IPS-18c (cell line): ENCODE data around the gene OTOG.
A peak's percentile ranks its signal among the peaks of the same experiment; 100 is the strongest.

Experiments used
- H3K4me3 ChIP-seq: 2 replicates; pipeline ENCODE4 v1.7.0; 2013; ENCODE audit warnings: low read depth, mild to moderate bottlenecking, low read length, moderate library complexity; ENCODE audit not compliant: insufficient read depth
- H3K9me3 ChIP-seq: one replicate; pipeline ENCODE4 v1.6.1; 2013; ENCODE audit warnings: mild to moderate bottlenecking, low read length, moderate library complexity; ENCODE audit not compliant: control insufficient read depth, insufficient read depth

OTOG gene

DNA sequence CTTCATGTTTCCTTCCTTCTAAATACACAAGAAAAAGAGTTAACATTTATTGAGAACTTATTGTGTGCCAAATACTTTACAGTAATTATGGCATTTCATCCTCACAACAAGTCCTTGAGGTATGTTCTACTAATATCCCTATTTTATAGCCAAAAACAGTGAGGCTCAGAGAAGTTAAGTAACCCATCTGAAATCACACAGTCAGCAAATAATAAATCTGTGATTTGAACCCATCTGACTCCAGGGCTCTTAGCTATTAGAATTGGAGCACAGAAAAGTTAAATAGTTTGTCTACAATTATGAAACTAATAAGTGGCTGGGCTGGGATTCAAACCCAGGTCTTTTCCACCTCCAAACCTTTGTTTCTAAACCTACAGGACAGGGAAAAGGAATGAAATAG lies 135.8 kb downstream of the OTOG start:
- no peak overlapping the region for H3K4me3 ChIP-seq
- no peaks in the 10 kb centered on the region for H3K9me3 ChIP-seq

DNA sequence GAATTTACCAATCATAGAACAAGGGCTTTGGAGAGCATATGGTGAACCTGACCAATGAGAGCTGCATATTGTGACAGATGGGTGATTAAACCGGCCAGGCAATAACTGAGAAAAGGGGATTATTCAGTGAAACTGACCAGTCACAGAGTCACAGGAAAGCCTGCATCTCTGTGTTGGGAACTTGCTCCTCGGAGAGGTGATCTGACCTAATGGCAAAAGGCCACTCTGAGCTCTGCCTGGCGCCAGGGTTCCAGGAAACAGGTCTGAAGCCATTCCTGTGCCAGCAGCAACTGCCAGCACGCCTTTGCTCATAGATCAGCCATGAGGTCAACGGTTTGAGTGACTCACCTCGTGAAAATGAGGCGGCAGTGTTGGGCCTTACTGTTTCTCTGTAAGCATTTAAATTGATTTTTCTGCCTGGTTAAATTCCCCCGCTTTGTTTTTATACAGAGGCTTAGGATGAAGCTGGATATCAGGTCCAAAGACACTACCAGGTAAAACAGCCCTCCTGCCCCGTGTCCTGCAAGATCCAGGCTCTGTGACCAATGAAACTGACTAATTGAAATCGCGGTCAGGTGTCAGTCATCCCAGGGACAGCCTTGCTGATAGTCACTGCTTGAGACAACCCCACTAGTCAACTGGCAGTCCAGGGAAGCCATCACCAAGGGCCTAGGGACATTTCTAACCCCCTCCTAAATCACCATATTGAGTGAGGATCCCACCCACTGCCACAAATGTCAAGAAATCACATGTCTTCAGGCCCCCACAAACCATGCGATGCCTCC lies 136.5 kb downstream of the OTOG start:
- H3K9me3 ChIP-seq, result no peaks in the 10 kb centered on the region
- H3K4me3 ChIP-seq, result no peak overlapping the region

DNA sequence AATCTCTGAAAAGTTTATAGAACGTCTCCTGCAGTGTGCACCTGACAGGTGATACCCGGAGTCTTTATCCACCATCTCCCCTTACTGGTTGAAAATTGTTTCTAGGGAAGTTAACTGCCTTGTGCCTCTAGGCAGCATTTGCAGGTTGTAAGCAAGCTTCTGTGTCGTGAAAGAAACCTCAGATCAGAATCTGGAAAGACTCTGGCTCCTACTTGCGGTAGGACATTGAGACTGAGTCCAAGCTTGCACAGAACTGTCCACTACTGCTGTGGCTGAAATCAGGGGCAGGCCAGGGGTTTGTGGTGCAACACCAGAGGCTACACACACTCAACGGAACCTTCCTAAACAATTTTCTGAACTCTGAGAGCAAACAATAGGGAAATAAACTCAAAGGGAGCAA lies 137.5 kb downstream of the OTOG start:
- Histone ChIP-seq H3K9me3 (no peaks in the 10 kb centered on the region), H3K4me3 (no peak overlapping the region)

DNA sequence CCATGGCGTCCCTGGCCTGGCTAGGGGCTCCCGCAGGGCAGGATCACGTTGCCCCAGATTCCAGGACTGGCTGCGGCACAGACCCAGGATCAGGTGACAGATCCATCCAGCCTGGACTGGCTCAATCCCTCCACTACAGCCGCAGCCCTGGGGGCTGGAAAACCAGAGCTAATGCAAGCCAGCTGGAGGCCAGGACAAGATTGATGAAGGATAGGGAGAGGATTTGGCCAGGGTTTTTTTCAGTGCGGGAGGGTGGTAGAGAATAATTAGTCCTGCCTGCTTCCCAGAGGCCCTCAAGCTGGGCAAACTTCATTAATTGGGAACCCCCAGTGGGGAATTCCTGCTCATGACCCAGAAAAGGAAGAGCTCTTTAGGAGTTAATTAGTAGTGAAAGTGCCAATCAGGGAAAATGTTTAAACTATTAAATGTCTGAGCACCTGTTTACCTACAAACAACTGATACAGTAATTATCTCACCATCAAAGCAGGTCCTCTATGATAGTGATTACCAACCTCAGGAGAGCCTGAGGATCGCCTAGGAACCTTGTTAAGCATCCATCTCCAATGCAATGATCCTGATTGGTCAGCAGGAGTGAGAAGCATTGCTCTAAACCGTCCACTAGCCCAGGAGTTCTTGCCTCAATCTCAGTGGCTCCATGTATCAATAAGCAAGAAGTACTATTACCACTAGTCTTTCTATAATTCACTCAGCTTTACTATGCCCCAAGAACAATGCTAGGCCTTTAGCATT lies 139.3 kb downstream of the OTOG start:
- no peak overlapping the region for H3K4me3 ChIP-seq
- H3K9me3 ChIP-seq, result peaks cover 2% of the 10 kb centered on the region

DNA sequence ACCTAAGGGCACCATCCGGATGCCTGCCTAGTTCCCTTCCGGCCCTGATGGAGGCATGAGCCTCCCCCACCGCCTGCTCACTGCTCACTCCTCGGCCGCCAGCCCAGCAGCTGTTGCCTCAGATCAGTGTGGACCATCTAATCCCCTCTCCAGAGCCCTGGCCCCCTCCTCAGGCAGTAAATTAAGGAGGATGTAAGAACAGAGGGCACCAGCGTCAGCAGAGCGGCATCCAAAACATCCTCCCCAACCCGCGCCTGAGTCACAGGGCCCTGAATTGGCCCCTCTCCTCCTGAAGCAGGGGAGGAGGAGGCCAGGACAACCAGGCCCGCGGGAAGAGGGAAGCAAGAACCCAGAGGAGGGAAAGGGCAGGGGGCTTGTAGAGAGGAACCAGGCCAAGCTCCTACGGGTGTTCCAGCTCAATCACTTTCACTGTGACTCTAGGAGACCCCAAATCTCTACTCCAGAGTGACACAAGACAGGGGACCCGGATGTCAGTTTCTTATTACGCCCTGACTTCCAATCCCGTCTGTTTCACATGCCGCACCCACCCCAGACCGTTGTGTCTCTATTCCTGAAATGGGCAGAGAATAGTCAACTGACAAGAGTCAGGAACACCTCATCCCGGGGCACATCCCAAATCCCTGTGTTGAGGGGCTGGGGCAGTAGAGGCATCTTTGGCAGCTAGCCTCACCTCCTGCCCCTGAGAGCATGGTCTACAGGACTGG lies 141.0 kb downstream of the OTOG start:
- Histone ChIP-seq H3K4me3 (no peak overlapping the region), H3K9me3 (peaks cover 2% of the 10 kb centered on the region)

DNA sequence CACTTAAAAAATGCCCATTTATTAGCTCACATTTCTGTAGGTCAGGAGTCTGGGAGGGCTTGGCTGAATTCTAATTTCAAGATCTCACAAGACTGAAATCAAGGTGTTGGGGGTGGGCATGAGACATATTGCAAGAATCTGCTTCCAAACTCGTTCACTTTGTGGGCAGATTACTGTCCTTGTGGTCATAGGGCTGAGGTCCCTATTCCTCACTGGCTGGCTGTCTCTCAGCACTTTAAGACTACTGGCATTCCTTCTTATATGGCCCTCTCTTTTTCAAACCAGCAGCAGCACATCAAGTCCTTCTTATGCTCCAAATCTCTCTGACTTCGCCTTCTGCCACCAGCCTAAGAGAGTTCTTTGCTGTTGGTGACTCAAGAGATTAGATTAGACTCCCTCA lies 144.5 kb downstream of the OTOG start:
- Histone ChIP-seq H3K4me3 (no peak overlapping the region), H3K9me3 (peaks cover 2% of the 10 kb centered on the region)

DNA sequence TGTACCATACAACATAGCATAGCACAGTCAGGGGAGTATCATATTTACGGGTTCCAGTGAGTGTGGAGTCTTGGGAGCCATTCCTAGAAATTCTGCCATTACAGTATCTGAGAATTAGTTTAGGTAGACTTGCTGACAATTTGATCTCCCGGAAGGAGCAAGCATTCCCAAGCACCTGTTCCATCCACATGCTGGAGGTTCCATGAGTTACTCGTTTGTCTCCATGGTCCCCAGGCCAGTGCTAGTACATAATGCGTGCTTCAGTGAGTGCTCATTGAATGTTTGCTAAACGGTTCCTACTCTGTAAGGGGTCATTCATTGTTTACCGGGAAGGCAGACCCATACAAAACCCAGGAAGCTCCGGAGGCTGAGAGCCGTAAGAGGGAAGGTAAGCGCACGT lies 144.9 kb downstream of the OTOG start:
- no peak overlapping the region for H3K4me3 ChIP-seq

DNA sequence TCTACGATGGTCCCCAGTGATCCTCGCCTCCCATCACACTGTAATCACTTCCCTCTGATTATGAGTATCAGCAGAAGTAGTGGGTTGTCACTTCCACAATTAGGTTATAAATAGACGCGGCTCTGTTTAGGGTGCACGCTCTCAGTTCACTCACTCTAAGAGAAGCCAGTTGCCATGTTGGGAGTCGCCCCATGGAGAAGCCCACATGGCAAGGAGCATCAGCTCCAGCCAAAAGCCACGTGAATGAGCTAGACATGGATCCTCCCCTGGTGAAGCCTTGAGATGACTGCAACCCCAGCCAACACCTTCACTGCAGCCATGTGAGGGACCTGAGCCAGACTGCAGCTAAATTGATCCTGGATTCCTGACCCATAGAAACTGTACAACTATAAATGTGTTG lies 145.9 kb downstream of the OTOG start:
- H3K9me3 ChIP-seq, result peaks cover 2% of the 10 kb centered on the region
- H3K4me3 ChIP-seq, result no peak overlapping the region

More for the DNA sequence above, 144.9 kb downstream of the OTOG start:
- H3K9me3 ChIP-seq, result peaks cover 2% of the 10 kb centered on the region

DNA sequence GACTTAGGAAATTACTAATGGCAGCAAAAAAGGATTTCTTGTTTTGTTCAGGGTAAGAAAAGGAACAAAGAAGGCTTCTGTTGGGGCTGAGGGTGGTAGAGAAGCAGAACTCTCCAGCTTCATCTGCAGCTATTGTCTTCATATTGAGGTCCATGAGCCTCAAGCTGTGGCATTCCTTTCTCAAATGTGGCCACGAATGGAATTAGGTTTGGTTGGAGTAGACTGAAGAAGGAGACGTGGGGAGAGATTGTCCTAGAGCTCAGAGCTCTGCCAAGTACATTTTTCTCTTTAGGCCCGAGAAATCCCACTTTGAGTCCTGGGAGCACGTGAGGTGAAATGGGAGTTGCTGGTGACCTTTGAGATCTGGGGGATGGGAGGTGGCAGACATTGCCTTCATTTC lies 146.5 kb downstream of the OTOG start:
- Histone ChIP-seq H3K4me3 (no peak overlapping the region), H3K9me3 (peaks cover 2% of the 10 kb centered on the region)

DNA sequence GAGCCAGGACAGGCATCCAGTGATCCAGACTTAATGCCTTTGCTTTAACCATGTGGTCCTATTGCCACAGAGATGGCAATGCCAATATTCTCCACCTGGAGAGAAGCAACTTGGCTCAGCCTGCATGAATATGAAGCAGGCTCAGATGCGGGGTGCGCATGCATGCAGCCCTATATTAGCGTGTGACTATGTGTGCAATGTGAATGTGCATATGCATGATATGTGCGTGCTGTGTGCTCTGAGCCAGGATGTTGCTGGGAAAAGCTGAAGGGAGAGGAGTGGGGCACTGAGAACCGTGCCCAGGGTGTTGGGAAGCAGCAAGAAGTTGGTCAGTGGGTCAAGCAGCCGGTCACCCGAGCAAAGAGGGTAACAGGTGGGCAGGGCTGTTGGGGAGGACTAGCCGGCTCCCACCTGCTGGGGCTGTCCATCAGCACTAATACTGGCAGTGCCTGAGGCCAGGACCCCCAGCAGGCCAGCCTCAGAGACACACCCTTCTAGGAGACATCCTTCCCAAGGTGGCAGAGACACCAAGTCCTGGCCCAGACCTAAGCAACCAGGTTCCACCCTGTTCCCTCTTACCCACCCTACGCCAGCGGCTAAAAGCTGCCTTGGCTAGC lies 147.5 kb downstream of the OTOG start:
- no peak overlapping the region for H3K4me3 ChIP-seq
- peaks cover 2% of the 10 kb centered on the region for H3K9me3 ChIP-seq

DNA sequence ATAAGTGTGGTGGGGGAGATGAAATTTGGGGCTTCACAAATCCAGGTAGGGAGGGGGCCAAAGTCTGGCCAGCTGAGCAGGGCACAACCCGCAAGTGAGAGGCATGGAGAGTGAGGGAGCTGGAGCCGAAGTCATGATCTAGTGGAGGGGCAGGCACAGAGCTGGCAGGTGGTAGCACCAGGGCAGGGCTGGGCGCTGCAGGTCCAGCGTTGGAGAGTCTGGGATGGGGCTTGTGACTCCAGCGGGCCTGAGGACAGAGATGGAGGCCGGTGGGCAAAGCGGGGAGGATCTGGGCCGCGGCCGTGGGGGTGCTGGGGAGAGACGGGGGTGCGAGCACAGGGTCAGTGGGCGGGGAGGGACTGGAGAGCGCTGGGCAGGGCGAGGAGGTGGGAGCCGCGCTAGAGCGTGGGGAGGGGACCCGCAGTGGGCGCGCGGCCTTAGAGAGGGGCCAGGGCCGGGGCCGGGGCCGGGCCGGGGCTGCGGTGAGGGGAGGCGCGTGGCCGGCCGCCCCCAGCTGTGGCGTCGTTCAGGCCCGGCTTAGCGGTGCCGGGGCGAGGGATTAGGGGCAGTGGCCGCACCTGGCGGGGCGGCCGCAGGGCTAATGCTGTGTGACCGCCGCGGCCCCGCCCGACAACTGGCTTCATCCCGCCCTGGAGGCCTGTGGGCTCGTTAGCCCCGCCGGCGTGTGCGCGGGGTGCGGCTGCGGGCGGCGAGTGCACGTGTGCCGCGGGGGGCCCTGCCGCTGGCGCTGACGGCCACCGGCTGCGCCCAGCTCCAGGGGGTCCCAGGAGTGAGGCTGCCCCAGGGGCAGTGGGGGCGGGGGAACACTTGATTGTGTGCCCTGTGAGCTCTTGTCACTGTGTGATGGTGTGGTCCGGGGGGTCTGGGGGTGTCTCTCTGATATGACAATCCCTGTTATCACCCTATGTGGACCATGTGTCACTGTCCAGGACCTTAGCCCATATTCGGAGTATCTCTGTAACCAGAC lies 148.7 kb downstream of the OTOG start:
- H3K4me3 ChIP-seq, result peak overlapping the region; percentile 40; the same call in 1 of the 2 replicates
- peaks cover under 1% of the 10 kb centered on the region for H3K9me3 ChIP-seq

DNA sequence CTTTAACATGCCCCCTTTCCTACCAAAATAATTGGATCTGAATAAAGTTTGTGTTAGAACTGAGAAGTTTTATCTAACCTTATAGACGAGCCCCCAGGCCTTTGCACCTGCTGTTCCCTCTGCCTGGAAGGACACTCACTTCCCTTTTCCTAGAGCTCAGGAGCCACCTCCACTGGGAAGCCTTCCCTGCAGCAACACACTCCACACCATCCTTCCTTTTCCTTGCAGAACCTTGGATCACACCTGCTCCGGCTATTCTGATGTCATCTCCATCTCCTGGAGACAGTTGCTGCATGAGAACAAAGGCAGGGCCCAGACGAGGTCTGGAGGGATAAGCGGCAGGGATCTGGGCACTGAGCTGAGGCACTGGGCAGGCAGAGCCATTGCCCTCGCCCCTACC lies 149.7 kb downstream of the OTOG start:
- no peaks in the 10 kb centered on the region for H3K9me3 ChIP-seq

More for the DNA sequence above, 149.7 kb downstream of the OTOG start:
- no peak overlapping the region for H3K4me3 ChIP-seq
